ENCODE data around the gene CCDC120.

Gene CCDC120

DNA sequence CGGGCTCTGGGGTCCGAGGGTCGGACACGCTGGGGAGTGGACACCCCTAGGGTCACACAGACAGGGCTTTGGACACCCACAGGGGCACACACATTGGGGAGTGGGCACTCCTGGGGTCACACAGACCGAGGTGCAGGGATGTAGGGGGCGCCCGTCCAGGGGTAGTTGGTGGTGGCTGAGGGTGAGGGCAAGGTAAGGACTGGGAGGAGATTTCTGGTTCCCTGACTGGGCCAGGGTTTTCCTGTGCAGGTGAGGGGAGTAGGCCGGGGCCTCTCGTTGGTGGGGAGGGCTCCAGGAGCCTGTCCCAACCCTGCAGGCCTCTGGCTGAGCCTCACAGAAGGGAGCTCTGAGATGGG, 42.8 kb downstream of the CCDC120 start:
- TF ChIP-seq, protein P1, sequence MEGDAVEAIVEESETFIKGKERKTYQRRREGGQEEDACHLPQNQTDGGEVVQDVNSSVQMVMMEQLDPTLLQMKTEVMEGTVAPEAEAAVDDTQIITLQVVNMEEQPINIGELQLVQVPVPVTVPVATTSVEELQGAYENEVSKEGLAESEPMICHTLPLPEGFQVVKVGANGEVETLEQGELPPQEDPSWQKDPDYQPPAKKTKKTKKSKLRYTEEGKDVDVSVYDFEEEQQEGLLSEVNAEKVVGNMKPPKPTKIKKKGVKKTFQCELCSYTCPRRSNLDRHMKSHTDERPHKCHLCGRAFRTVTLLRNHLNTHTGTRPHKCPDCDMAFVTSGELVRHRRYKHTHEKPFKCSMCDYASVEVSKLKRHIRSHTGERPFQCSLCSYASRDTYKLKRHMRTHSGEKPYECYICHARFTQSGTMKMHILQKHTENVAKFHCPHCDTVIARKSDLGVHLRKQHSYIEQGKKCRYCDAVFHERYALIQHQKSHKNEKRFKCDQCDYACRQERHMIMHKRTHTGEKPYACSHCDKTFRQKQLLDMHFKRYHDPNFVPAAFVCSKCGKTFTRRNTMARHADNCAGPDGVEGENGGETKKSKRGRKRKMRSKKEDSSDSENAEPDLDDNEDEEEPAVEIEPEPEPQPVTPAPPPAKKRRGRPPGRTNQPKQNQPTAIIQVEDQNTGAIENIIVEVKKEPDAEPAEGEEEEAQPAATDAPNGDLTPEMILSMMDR (IDR thresholded peaks at IDR 0.05), result no peak
- no peak for DNase-seq (ENCODE audit: low spot score)
- peak overlapping the region in 1 of 2 donors; percentile 87 for H3K27ac ChIP-seq
- peak overlapping the region; percentile 72 for H3K4me3 ChIP-seq

DNA sequence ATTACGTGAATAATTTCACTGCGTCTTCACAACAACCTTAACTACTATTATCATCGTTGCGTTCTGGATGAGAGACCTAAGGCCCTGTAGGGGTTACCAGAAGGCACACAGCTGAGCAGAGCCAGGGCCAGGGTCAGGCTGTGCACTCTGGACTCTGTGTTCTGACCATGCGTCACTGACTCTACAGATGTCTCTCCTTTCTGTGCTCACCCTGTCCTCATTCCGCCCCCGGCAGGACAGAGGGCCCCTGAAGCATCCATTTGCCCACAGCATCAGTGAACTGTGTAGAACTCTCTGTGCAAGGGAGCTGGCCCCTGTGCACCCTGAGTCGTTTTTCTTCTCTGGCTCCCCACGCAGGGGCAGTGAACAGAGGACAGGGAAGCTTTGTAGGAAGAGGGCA, 43.4 kb downstream of the CCDC120 start:
- no peak for DNase-seq (ENCODE audit: low spot score)
- Histone ChIP-seq H3K27ac (no peak overlapping the region), H3K4me3 (no peak overlapping the region)
- TF ChIP-seq, protein P1 (IDR thresholded peaks at IDR 0.05), result no peak

DNA sequence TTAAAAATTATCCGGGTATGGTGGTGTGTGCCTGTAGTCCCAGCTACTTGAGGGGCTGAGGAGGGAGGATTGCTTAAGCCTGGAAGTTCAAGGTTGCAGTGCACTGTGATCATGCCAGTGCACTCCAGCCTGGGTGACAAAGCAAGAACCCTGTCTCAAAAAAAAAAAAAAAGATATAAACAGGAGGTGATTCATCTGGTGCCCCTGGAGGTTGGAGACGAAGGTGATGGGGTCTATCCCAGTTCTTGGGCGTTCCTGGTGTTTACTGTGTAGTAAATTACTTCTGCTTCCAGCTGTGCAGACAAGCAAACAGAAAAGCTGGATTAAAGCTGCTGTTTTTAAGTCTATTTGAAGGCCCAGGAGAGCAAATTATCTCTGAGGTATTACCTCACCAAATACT, 44.8 kb downstream of the CCDC120 start:
- TF ChIP-seq, protein P1 (IDR thresholded peaks at IDR 0.05), result no peak
- DNase-seq (ENCODE audit: low spot score), result no peak
- Histone ChIP-seq H3K27ac (no peak overlapping the region), H3K4me3 (no peak overlapping the region)

DNA sequence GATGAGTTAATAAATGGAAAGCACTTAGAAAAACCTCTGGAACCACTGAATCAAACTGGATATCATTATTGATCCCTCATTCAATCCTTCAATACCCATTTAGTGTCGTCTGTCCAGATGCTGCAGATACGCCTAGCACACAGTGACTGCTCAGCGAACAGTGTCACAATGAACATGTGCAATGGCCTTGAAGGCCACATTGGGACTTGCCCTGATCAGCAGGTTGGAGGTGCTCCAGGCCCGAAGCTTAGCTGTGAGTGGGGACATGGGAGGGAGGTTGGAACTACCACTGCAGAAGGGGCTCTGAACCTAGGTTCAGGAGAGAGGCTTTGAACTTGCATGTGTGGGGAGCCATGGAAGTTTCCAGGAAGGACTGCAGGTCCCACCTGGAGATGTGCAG, 47.5 kb downstream of the CCDC120 start:
- TF ChIP-seq, protein P1 (IDR thresholded peaks at IDR 0.05), result no peak
- Histone ChIP-seq H3K4me3 (no peak overlapping the region), H3K27ac (no peak overlapping the region)
- no peak for DNase-seq (ENCODE audit: low spot score)

DNA sequence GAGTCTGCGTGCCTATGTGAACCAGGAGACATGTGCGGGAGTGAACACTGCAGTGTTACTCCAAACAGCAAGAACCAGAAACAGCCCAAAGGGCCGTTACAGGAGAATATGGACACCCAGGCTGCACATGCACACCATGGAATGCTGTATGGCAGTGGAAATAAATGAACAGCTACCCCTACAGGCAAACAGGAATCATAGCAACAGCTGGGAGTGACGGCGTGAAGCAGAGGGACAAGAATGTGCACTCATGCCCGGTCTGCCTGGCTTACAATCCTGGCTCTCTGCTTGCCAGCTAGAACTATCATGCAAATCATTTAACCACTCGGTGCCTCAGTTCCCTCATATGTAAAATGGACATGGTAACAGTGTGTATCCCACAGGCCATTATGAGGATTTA, 48.1 kb downstream of the CCDC120 start:
- no peak overlapping the region for H3K27ac ChIP-seq
- no peak for DNase-seq (ENCODE audit: low spot score)
- TF ChIP-seq, protein P1 (IDR thresholded peaks at IDR 0.05), result no peak
- no peak overlapping the region for H3K4me3 ChIP-seq

DNA sequence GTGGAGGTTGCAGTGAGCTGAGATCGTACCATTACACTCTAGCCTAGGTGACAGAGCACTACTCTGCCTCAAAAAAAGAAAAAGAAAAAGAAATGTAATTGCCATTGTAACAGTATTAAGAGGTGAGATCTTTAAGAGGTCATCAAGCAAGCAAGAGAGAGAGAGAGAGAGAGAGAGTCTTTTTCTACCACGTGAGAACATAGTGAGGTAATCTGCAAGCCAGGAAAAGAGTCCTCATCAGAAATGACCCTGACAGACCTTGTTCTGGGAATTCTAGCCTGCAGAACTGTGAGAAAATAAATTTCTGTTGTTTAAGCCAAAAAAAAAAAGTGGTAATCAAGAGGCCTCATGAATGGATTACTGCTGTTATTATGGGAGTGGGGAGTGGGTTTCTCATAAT, 49.8 kb downstream of the CCDC120 start:
- DNase-seq (ENCODE audit: low spot score), result no peak
- no peak overlapping the region for H3K27ac ChIP-seq

DNA sequence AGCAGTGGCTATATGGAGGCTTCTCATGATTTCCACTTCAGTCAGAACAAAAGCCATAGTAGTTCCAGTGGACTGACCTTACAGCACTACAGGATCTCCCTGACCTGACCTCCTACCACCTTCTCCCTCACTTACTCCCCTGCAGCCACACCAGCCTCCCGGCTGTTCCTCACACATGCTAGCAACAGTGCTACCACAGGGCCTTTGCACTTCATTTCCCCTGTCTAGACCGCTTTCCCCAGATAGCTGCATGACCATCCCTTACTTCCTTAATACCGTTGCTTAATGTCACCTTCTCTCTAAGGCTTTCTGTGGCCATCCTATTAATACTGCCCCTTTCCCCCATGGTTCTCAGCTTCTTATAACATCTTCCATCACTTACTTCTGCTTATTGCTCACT, 51.6 kb downstream of the CCDC120 start:
- no peak overlapping the region for H3K27ac ChIP-seq
- no peak for DNase-seq (ENCODE audit: low spot score)
- TF ChIP-seq, protein P1 (IDR thresholded peaks at IDR 0.05), result no peak

More for the DNA sequence above, 49.8 kb downstream of the CCDC120 start:
- TF ChIP-seq, protein P1 (IDR thresholded peaks at IDR 0.05), result no peak
- H3K4me3 ChIP-seq, result no peak overlapping the region

More for the DNA sequence above, 51.6 kb downstream of the CCDC120 start:
- H3K4me3 ChIP-seq, result no peak overlapping the region
